Loucy (cell line): ENCODE results near the gene JAG2.

Experiments used
- CTCF ChIP-seq: fragments of 200-600 bp; sonication (generic); conservative IDR thresholded peaks from 2 replicates; pipeline ENCODE4 v1.5.1; 2014; ENCODE audit warnings: mild to moderate bottlenecking, antibody characterized with exemption, low read length
- EZH2phosphoT487 ChIP-seq: fragments of 200-600 bp; IDR thresholded peaks from 2 replicates; pipeline ENCODE4 v1.6.1; 2018; ENCODE audit warnings: antibody characterized with exemption, mild to moderate bottlenecking, moderate library complexity, borderline replicate concordance

- peak; percentile 34; the same call in 1 of the 2 replicates for TF ChIP-seq CTCF
- TF ChIP-seq EZH2phosphoT487 = no peak
Measured at GRCh38 chr14:105198588-105198987, 30.0 kb upstream of the JAG2 start.
